Measurements from ENCODE around the gene APBB1IP. TPM values are rescaled to one million over a fixed set of nuclear protein-coding genes. Genes with fewer than 3 reads are reported as not detected.

APBB1IP gene
- total RNA-seq, 3 donors from 2014 or later (not counting 1 experiment from before 2014, with no cell fraction given), result 92.5 to 119 (median 100) TPM

DNA sequence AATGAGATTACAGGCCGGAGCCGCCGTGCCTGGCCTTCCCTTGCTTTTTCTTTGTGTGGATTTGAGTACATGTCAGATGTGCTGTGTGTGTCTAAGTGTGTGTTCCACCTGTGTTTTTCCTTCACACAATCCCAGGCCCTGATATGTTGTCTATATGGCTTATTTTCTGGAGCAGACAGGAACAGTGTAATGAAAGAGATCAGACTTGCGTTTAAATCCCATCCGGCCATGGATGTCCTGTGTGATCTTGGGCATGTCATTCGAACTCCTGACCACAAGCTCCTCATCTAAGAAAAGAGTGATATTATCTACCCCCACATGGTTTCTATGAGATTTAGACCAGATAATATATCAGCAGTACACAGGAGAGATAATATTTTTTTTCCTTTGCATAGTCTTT is 37.2 kb downstream of the APBB1IP start:
- WGBS (ENCODE audit: insufficient coverage), result 58% methylated on average over 6 of the region's 6 CpGs
- Histone ChIP-seq H3K4me3 (ENCODE audit: low read length) (no peak overlapping the region), H3K27me3 (ENCODE audit: control insufficient read depth, insufficient read depth, low read length) (no peaks in the 10 kb centered on the region), H3K4me1 (ENCODE audit: control insufficient read depth, insufficient read depth, low read length) (peaks cover 70% of the 10 kb centered on the region), H3K9me3 (ENCODE audit: control insufficient read depth, insufficient read depth, low read length) (no peaks in the 10 kb centered on the region), H3K27ac (ENCODE audit: low read length) (peak overlapping the region; percentile 75), H3K36me3 (ENCODE audit: control insufficient read depth, insufficient read depth, low read length) (no peaks in the 10 kb centered on the region)
- ATAC-seq, result peak in 1 of 3 donors; percentile 8
- intact Hi-C loops (cut with micrococcal nuclease), result loop anchor here (2.0 to 10.0 kb wide), 2 partner anchors 13 to 379 kb away; no protein-coding TSS in a partner anchor
- H3K4me3 Mint-ChIP-seq, result peak overlapping the region; percentile 4
- DNase-seq, result peak in 1 of 2 donors; percentile 60
- no peaks in the 10 kb centered on the region for H3K9me3 Mint-ChIP-seq
- peak overlapping the region; percentile 84 to 85 for H3K27ac Mint-ChIP-seq
- H3K27me3 Mint-ChIP-seq (ENCODE audit: low read depth in 2 of 2), result no peaks in the 10 kb centered on the region
- TF ChIP-seq, protein P1, sequence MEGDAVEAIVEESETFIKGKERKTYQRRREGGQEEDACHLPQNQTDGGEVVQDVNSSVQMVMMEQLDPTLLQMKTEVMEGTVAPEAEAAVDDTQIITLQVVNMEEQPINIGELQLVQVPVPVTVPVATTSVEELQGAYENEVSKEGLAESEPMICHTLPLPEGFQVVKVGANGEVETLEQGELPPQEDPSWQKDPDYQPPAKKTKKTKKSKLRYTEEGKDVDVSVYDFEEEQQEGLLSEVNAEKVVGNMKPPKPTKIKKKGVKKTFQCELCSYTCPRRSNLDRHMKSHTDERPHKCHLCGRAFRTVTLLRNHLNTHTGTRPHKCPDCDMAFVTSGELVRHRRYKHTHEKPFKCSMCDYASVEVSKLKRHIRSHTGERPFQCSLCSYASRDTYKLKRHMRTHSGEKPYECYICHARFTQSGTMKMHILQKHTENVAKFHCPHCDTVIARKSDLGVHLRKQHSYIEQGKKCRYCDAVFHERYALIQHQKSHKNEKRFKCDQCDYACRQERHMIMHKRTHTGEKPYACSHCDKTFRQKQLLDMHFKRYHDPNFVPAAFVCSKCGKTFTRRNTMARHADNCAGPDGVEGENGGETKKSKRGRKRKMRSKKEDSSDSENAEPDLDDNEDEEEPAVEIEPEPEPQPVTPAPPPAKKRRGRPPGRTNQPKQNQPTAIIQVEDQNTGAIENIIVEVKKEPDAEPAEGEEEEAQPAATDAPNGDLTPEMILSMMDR (IDR thresholded peaks at IDR 0.05), result no peak
- no peaks in the 10 kb centered on the region for H3K36me3 Mint-ChIP-seq
- H3K4me1 Mint-ChIP-seq, result peaks cover 75 to 82% of the 10 kb centered on the region in 2 donors

DNA sequence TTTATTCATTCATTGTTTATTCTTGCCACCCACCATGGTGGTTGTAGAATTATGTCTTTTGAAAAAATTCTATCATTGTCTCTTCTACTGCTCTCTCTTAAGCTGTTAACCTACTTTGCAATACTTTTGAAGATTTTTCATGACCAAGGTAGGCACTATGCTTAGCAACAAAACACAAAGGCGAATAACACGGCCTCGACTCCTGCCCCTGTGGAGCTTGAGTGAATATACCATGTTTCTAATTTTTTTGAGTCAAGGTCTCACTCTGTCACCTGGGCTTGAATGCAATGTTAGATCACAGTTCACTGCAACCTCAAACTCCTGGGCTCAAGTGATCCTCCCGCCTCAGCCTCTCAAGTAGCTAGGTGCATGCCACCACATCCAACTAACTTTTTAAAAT is 39.4 kb downstream of the APBB1IP start:
- no peaks in the 10 kb centered on the region for H3K27me3 ChIP-seq (ENCODE audit: control insufficient read depth, insufficient read depth, low read length)
- H3K4me3 ChIP-seq (ENCODE audit: low read length), result no peak overlapping the region
- Mint-ChIP-seq H3K4me1 (peaks cover 68 to 75% of the 10 kb centered on the region in 2 donors), H3K4me3 (peak overlapping the region; percentile 13), H3K9me3 (no peaks in the 10 kb centered on the region), H3K36me3 (no peaks in the 10 kb centered on the region), H3K27me3 (ENCODE audit: low read depth in 2 of 2) (no peaks in the 10 kb centered on the region), H3K27ac (peak overlapping the region; percentile 81 to 87)
- peaks cover 70% of the 10 kb centered on the region for H3K4me1 ChIP-seq (ENCODE audit: control insufficient read depth, insufficient read depth, low read length)
- H3K36me3 ChIP-seq (ENCODE audit: control insufficient read depth, insufficient read depth, low read length), result no peaks in the 10 kb centered on the region
- TF ChIP-seq, protein P1 (IDR thresholded peaks at IDR 0.05), result no peak
- no peak for ATAC-seq
- 92% methylated on average over 4 of the region's 4 CpGs for WGBS (ENCODE audit: insufficient coverage)
- H3K9me3 ChIP-seq (ENCODE audit: control insufficient read depth, insufficient read depth, low read length), result no peaks in the 10 kb centered on the region
- H3K27ac ChIP-seq (ENCODE audit: low read length), result peak overlapping the region; percentile 9
- DNase-seq, result no peak
- intact Hi-C loops (cut with micrococcal nuclease), result loop anchor here (10.0 kb wide), 1 partner anchor 377 kb away; no protein-coding TSS in a partner anchor

DNA sequence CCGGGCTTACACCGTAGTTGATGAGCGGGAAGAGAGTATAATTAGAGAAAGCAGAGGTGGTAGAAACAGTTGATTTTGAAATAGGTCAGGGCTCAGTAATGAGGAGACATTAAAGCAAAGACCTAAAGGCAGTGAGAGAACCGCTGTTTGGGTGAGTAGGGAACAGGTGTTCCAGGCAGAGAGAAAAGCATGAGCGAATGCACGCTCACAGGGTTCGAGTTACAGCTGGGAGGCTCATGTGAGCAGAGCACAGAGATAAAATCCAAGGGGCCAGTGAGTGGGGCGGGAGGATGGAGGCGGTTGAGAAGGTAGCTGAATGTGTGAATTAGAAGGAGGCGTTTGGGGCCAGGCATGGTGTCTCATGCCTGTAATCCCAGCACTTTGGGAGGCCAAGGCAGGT is 39.9 kb downstream of the APBB1IP start:
- WGBS (ENCODE audit: insufficient coverage), result 80% methylated on average over 10 of the region's 10 CpGs
- Histone ChIP-seq H3K36me3 (ENCODE audit: control insufficient read depth, insufficient read depth, low read length) (no peaks in the 10 kb centered on the region), H3K4me3 (ENCODE audit: low read length) (no peak overlapping the region), H3K9me3 (ENCODE audit: control insufficient read depth, insufficient read depth, low read length) (no peaks in the 10 kb centered on the region), H3K27me3 (ENCODE audit: control insufficient read depth, insufficient read depth, low read length) (no peaks in the 10 kb centered on the region), H3K4me1 (ENCODE audit: control insufficient read depth, insufficient read depth, low read length) (peaks cover 71% of the 10 kb centered on the region), H3K27ac (ENCODE audit: low read length) (peak overlapping the region; percentile 46)
- ATAC-seq (no peak), DNase-seq (no peak)
- intact Hi-C loops (cut with micrococcal nuclease), result loop anchor here (10.0 kb wide), 1 partner anchor 377 kb away; no protein-coding TSS in a partner anchor
- TF ChIP-seq, protein P1 (IDR thresholded peaks at IDR 0.05), result no peak
- H3K36me3 Mint-ChIP-seq, result no peaks in the 10 kb centered on the region
- no peaks in the 10 kb centered on the region for H3K9me3 Mint-ChIP-seq
- H3K4me3 Mint-ChIP-seq, result peak overlapping the region; percentile 13
- H3K4me1 Mint-ChIP-seq, result peaks cover 70 to 72% of the 10 kb centered on the region in 2 donors
- H3K27me3 Mint-ChIP-seq (ENCODE audit: low read depth in 2 of 2), result no peaks in the 10 kb centered on the region
- H3K27ac Mint-ChIP-seq, result peak overlapping the region; percentile 81 to 87

Measured in natural killer cell (primary cell).